ENCODE results near the gene HSPB8.
A peak's percentile ranks its signal among the peaks of the same experiment; 100 is the strongest.

HSPB8 gene

DNA sequence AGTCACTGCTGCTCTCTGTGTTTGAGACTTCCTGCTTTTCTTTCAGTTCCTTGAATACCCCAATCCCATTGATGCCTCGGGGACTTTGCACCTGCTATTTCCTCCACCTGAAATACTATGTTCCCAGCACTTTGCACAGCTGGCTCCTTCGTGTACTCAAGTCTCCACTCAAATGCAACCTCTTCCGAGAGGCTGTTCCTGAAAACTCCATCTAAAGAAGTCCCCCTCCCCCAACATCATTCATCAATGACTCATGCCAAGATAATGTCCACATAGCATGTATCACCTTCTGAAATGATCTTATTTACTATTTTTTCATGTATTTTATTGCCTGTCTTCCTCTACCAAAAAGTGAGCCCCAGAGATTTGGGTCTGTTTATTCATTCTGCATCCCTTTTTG, 48.6 kb downstream of the HSPB8 start:
- Histone ChIP-seq H3K27ac (no peak overlapping the region), H3K4me3 (ENCODE audit: low read depth, low read length) (no peak overlapping the region)

DNA sequence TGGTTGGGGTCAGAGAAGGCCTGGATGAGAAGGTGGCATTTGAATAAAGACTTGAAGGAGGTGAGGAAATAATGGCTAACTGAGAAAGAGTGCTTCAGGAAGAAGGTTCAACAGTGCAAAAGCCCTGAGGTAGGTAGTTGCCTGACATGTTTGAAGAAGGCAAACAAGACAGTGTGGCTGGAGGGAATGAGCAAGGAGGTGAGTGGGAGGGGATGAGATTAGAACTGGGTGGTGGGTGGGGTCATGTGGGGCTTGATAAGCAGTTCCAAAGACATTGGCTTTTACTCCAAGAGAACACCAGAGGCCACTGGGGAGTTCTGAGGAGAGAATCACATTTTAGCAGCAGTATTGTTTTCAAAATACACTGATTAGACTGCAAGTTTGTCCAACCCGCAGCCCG, 50.5 kb downstream of the HSPB8 start:
- Histone ChIP-seq H3K27ac (no peak overlapping the region), H3K9me3 (ENCODE audit: severe bottlenecking) (no peaks in the 10 kb centered on the region), H3K36me3 (no peaks in the 10 kb centered on the region), H3K27me3 (ENCODE audit: insufficient read depth, low read depth, severe bottlenecking) (no peaks in the 10 kb centered on the region), H3K4me3 (ENCODE audit: low read depth, low read length) (no peak overlapping the region)
- DNase-seq, result no peak
- TF ChIP-seq, protein P1, sequence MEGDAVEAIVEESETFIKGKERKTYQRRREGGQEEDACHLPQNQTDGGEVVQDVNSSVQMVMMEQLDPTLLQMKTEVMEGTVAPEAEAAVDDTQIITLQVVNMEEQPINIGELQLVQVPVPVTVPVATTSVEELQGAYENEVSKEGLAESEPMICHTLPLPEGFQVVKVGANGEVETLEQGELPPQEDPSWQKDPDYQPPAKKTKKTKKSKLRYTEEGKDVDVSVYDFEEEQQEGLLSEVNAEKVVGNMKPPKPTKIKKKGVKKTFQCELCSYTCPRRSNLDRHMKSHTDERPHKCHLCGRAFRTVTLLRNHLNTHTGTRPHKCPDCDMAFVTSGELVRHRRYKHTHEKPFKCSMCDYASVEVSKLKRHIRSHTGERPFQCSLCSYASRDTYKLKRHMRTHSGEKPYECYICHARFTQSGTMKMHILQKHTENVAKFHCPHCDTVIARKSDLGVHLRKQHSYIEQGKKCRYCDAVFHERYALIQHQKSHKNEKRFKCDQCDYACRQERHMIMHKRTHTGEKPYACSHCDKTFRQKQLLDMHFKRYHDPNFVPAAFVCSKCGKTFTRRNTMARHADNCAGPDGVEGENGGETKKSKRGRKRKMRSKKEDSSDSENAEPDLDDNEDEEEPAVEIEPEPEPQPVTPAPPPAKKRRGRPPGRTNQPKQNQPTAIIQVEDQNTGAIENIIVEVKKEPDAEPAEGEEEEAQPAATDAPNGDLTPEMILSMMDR (IDR thresholded peaks at IDR 0.05; ENCODE audit: low read depth, low read length), result no peak

More for the DNA sequence above, 48.6 kb downstream of the HSPB8 start:
- Histone ChIP-seq H3K9me3 (ENCODE audit: severe bottlenecking) (no peaks in the 10 kb centered on the region), H3K27me3 (ENCODE audit: insufficient read depth, low read depth, severe bottlenecking) (no peaks in the 10 kb centered on the region), H3K36me3 (no peaks in the 10 kb centered on the region)
- DNase-seq, result no peak
- TF ChIP-seq, protein P1 (IDR thresholded peaks at IDR 0.05; ENCODE audit: low read depth, low read length), result no peak

DNA sequence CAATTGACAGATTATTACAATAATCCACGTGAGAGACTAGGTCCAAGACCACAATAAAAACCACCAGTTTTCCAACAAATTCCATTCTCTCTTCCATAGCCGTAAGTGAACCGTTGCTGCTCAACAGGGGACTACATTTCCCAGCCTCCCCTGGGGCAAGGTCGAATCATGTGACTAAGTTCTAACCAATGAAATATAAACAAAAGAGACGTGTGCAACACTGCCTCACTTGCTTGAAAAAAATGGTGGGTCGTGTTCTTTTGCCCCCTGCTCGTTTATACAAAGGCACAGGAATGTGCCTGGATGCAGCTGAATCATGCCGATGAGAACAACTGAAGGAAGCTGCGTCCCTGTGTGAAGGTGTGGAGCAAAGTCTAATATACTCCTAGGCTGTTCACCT, 51.1 kb downstream of the HSPB8 start:
- no peak overlapping the region for H3K27ac ChIP-seq
- H3K9me3 ChIP-seq (ENCODE audit: severe bottlenecking), result no peaks in the 10 kb centered on the region
- H3K27me3 ChIP-seq (ENCODE audit: insufficient read depth, low read depth, severe bottlenecking), result no peaks in the 10 kb centered on the region
- H3K36me3 ChIP-seq, result no peaks in the 10 kb centered on the region
- DNase-seq, result peak; percentile 48
- H3K4me3 ChIP-seq (ENCODE audit: low read depth, low read length), result no peak overlapping the region
- TF ChIP-seq, protein P1 (IDR thresholded peaks at IDR 0.05; ENCODE audit: low read depth, low read length), result no peak

DNA sequence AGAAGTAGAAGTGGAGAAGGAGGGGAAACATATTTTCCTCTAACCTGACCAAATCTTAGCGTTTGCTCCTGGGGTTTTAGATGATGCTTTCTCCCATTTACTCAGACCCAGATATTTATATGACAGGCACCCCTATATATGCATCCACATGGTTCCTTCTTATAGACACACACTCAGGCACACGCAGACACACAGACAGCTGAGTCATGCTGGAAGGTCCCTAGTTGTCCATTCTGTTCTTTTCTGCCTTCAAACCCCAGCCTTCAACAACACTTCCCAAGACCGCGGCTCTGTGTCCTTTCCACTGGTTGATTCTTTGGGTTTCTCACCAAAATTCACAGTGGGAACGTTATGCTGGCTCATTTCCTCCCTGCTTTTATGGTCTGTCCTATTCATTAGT, 52.1 kb downstream of the HSPB8 start:
- DNase-seq, result no peak
- Histone ChIP-seq H3K27me3 (ENCODE audit: insufficient read depth, low read depth, severe bottlenecking) (no peaks in the 10 kb centered on the region), H3K36me3 (no peaks in the 10 kb centered on the region), H3K9me3 (ENCODE audit: severe bottlenecking) (no peaks in the 10 kb centered on the region), H3K27ac (no peak overlapping the region), H3K4me3 (ENCODE audit: low read depth, low read length) (no peak overlapping the region)
- TF ChIP-seq, protein P1 (IDR thresholded peaks at IDR 0.05; ENCODE audit: low read depth, low read length), result no peak

DNA sequence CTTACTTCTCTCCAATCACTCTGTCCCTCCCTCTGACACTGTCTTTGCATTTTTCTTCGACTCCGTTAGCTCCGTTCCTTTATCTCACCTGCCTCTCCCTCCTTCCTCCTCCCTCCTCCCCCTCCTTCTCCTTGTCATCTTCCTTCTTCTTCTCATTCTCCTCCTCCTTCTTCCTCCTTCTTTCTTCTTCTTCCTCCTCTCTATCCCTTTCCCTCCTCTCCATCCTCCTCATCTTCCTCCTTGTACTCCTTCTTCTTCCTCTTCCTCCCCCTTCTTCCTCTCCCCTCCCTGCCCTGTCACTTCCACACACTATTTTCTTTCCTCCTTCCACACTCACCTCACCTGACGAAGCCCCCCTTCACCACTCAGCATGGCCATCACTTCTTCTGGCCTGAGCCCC, 53.0 kb downstream of the HSPB8 start:
- H3K9me3 ChIP-seq (ENCODE audit: severe bottlenecking), result peaks cover 3% of the 10 kb centered on the region
- no peak overlapping the region for H3K4me3 ChIP-seq (ENCODE audit: low read depth, low read length)
- no peak overlapping the region for H3K27ac ChIP-seq
- DNase-seq, result no peak
- H3K27me3 ChIP-seq (ENCODE audit: insufficient read depth, low read depth, severe bottlenecking), result no peaks in the 10 kb centered on the region
- TF ChIP-seq, protein P1 (IDR thresholded peaks at IDR 0.05; ENCODE audit: low read depth, low read length), result no peak
- no peaks in the 10 kb centered on the region for H3K36me3 ChIP-seq

DNA sequence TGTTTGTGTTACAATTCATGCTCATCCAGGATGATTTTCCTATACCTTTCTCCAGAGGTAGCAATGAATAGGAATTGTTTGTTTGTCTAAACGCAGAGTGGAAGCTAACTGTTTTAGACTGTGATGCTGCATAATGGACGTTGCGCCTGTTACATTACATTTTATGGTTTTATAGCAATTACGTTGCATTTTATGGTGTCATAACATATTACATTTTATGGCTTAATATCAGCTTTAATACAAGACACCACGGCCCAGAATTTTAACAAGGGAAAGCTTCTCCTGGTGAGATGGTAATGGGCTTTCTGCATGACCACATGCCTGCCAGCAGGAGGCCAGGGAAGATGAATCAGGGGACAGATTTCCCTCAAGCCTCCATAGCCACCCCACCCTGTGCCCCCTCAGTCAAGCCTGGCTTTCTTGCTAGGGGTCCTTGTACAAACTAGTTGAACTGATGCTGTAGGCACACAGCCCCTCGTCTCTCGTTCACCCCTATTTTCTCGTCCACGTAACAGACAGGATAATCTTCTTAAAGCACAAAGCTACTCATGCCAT, 56.5 kb downstream of the HSPB8 start:
- Histone ChIP-seq H3K27ac (no peak overlapping the region), H3K36me3 (no peaks in the 10 kb centered on the region), H3K27me3 (ENCODE audit: insufficient read depth, low read depth, severe bottlenecking) (no peaks in the 10 kb centered on the region), H3K4me3 (ENCODE audit: low read depth, low read length) (no peak overlapping the region), H3K9me3 (ENCODE audit: severe bottlenecking) (peaks cover 3% of the 10 kb centered on the region)
- peak; percentile 37 for DNase-seq
- TF ChIP-seq, protein P1 (IDR thresholded peaks at IDR 0.05; ENCODE audit: low read depth, low read length), result peak; percentile 80
